Urinary bladder (tissue), 4 donors: ENCODE results near the gene GALNT17. TPM values are rescaled to one million over a fixed set of nuclear protein-coding genes. Genes with fewer than 3 reads are reported as not detected.

Source experiments
- DNase-seq: peaks from one replicate; pipeline ENCODE4 v3.0.0-alpha.2; 2015; ENCODE audit errors: extremely low spot score
- H3K27ac ChIP-seq: one replicate; pipeline ENCODE4 v1.5.1; 2013; ENCODE audit warnings: low read depth, mild to moderate bottlenecking, moderate library complexity
- H3K36me3 ChIP-seq: one replicate; pipeline ENCODE4 v1.6.1; 2013; ENCODE audit warnings: mild to moderate bottlenecking, moderate library complexity; ENCODE audit not compliant: insufficient read depth
- H3K4me1 ChIP-seq: one replicate; pipeline ENCODE4 v1.6.1; 2013; ENCODE audit warnings: mild to moderate bottlenecking, moderate library complexity; ENCODE audit not compliant: insufficient read depth
- H3K4me3 ChIP-seq: one replicate; pipeline ENCODE4 v1.5.1; 2013; ENCODE audit warnings: low read depth, low read length
- WGBS: extraction: QIAGEN DNeasy Blood & Tissue Kit; methylation state at CpG from one replicate; pipeline ENCODE4 v1.1.7; 2013; 5-methylcytosine and 5-hydroxymethylcytosine counted together
- polyA plus RNA-seq: library from polyadenylated mRNA; stranded (reverse); fragments of 200-250 nt; gene quantifications from one replicate; pipeline ENCODE4 v1.2.3, GENCODE V29; 2013
- total RNA-seq: library from RNA; depleted of rRNA; stranded (reverse); fragments of >200 nt; gene quantifications from one replicate; pipeline ENCODE4 v1.2.3, GENCODE V29; 2014
- donor health status: healthy with polysubstance abuse.
- donor health status: healthy.

The GALNT17 gene
- total and polyA plus RNA-seq, 2 donors, result 27.0 to 45.8 TPM

GRCh38 chr7:71497256-71497946 is 365.5 kb downstream of the GALNT17 start:
- Histone ChIP-seq H3K4me3 (no peak overlapping the region), H3K4me1 (no peaks in the 10 kb centered on the region), H3K27ac (no peak overlapping the region), H3K36me3 (no peaks in the 10 kb centered on the region)
- WGBS, result 47% methylated on average over 8 of the region's 8 CpGs
- no peak for DNase-seq

DNA sequence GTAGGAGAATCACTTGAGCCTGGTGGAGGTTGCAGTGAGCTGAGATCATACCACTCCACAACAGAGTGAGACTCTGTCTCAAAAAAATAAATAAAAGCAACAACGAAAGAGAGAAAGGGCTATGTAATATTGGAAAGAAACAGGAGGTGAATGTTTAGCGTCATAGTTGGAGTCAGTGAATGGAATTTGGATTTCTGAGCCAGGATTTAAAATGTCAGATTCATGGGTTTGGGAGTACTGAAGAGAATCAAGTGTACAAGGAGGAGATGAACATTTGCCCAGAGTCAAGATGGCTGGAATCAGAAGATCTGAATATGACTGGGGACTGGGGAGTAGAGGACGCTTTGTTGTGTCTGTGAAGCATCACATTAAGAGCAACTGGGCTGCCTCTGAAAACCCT is 366.4 kb downstream of the GALNT17 start:
- DNase-seq, result no peak
- H3K27ac ChIP-seq, result no peak overlapping the region
- H3K4me3 ChIP-seq, result no peak overlapping the region
- H3K36me3 ChIP-seq, result no peaks in the 10 kb centered on the region
- WGBS, result 40% methylated on average over 3 of the region's 3 CpGs
- no peaks in the 10 kb centered on the region for H3K4me1 ChIP-seq

DNA sequence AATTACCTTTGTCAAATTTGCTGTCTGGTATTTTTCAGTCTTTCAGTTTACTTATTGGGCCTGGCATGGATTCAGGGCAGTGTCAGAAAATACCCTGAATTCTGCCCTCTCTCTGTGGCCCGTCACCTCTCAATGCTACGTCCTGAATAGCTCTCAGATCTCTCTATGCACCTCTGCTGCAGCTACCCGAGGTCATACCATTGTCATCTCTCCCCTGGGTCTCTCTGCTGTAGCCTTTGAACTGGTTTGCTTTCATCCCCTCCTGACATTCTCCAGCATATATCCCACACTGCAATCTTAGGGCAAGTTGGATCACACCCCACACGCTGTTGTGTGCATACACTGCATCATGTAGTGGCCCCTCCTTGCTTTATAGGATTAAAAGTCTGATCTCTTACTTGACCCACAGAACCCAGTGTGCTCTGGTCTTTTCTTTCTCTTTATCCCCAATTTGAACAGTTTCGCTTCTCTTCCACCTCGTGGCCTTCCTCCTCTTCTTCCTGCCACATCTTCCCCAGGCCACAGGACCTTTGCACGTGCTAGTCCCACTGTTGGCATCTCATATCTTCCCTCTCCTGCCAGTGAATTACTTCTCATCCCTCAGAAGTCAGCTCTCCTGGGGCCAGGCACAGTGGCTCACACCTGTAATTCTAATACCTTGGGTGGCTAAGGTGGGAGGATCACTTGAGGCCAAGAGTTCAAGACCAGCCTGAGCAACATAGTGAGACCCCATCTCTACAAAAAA is 372.9 kb downstream of the GALNT17 start:
- 78% methylated on average over 7 of the region's 7 CpGs for WGBS
- no peak overlapping the region for H3K27ac ChIP-seq

GRCh38 chr7:71506822-71507221 is 374.9 kb downstream of the GALNT17 start:
- Histone ChIP-seq H3K27ac (no peak overlapping the region), H3K4me1 (no peaks in the 10 kb centered on the region)
- WGBS, result 94% methylated on average over 6 of the region's 6 CpGs

More for the DNA sequence above, 372.9 kb downstream of the GALNT17 start:
- DNase-seq, result no peak
- Histone ChIP-seq H3K4me1 (no peaks in the 10 kb centered on the region), H3K4me3 (no peak overlapping the region), H3K36me3 (no peaks in the 10 kb centered on the region)

GRCh38 chr7:71507680-71508602 is 376.0 kb downstream of the GALNT17 start:
- Histone ChIP-seq H3K27ac (no peak overlapping the region), H3K4me1 (no peaks in the 10 kb centered on the region), H3K4me3 (no peak overlapping the region), H3K36me3 (no peaks in the 10 kb centered on the region)
- no peak for DNase-seq
- 42% methylated on average over 14 of the region's 14 CpGs for WGBS

More at GRCh38 chr7:71506822-71507221, 374.9 kb downstream of the GALNT17 start:
- DNase-seq, result no peak
- Histone ChIP-seq H3K36me3 (no peaks in the 10 kb centered on the region), H3K4me3 (no peak overlapping the region)

DNA sequence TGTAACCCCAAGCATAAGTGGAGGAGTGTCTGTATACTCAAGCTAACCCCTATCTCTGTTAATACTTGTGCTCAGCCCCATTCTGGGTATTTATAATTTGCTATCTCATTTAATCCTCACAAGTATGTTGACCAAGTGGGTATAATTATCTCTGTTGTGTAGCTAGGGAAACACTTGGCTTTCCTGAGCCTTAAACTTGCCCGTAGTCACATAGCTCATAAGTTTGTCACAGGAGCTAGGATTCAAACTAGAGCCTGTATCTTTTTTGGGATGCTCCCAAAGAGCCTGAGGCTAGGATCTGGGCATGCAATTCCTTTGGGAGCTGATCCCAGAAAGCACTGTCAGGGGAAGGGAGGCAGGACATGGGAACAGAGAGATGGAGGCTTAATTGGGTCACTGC is 377.4 kb downstream of the GALNT17 start:
- Histone ChIP-seq H3K27ac (no peak overlapping the region), H3K4me1 (no peaks in the 10 kb centered on the region), H3K4me3 (no peak overlapping the region), H3K36me3 (no peaks in the 10 kb centered on the region)
- 37% methylated on average over 1 of the region's 1 CpG for WGBS
- no peak for DNase-seq

DNA sequence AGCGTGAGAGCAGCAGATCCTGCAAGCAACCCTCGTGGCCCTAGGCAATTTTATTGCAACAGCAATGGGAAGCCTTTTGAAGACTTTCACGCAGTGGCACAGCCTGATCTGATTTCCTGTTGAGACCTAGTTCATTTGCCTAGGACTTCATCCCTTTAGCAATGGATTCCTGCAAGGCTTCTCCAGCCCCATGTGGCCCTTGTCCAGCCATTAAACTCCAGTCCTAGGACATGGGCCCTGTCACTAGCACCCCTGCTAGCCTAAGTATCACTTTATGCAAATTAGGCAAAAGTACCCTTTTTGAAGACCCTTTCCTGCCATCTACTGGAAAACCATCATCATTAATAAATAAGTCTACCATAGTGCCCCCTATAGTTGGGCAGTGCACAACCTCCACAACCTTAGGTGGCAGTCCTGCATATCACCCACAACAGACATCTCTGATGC is 379.4 kb downstream of the GALNT17 start:
- no peak overlapping the region for H3K27ac ChIP-seq
- H3K36me3 ChIP-seq, result no peaks in the 10 kb centered on the region
- 75% methylated on average over 3 of the region's 3 CpGs for WGBS
- no peak for DNase-seq
- H3K4me3 ChIP-seq, result no peak overlapping the region
- no peaks in the 10 kb centered on the region for H3K4me1 ChIP-seq

GRCh38 chr7:71517940-71518699 is 386.2 kb downstream of the GALNT17 start:
- WGBS, result 76% methylated on average over 7 of the region's 7 CpGs
- Histone ChIP-seq H3K4me1 (no peaks in the 10 kb centered on the region), H3K4me3 (no peak overlapping the region), H3K36me3 (no peaks in the 10 kb centered on the region), H3K27ac (no peak overlapping the region)
- DNase-seq, result no peak

DNA sequence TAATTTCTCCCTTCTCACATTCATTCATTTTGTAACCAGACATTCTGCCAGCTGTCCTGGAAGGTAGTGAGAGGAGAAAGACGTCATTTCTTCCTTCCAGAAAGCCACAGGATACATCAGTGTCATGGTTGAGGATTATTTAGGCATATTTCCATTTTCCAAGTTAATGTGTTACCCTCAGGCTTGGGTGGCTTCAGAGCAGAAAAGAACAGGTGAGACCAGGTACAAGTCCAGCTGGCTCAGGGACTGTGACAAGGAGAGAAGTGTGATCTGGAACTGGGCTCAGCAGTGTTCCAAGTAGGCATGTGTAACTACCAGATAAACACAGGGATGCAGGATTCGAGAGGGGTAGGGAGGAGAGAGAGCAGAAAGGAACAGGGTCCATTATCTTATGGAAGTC is 386.9 kb downstream of the GALNT17 start:
- 88% methylated on average over 2 of the region's 2 CpGs for WGBS
- no peak overlapping the region for H3K27ac ChIP-seq
- no peaks in the 10 kb centered on the region for H3K36me3 ChIP-seq
- DNase-seq, result no peak
- H3K4me3 ChIP-seq, result no peak overlapping the region
- no peaks in the 10 kb centered on the region for H3K4me1 ChIP-seq

GRCh38 chr7:71521506-71521905 is 389.6 kb downstream of the GALNT17 start:
- no peak for DNase-seq
- 34% methylated on average over 5 of the region's 5 CpGs for WGBS

DNA sequence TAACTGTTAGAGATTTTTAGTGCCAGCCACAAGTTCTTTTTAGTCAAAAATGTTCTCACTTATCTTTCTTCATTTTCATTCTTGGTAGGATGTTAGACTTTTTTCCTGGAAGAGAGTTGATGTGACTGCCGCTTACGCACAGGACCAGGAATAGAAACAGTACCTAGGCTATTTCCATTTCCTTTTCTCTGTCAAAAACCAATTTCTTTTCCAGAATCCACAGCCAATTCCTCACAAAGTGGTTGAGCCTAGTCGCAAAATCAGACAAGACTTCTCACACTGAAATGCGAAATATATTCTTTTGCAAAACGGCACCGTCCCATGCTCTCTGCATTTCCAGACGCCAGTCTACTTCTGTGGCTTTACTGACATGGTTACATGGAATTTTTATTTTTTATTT is 394.2 kb downstream of the GALNT17 start:
- Histone ChIP-seq H3K36me3 (no peaks in the 10 kb centered on the region), H3K4me1 (no peaks in the 10 kb centered on the region), H3K27ac (no peak overlapping the region), H3K4me3 (no peak overlapping the region)
- 97% methylated on average over 7 of the region's 7 CpGs for WGBS
- DNase-seq, result no peak

More at GRCh38 chr7:71521506-71521905, 389.6 kb downstream of the GALNT17 start:
- Histone ChIP-seq H3K4me1 (no peaks in the 10 kb centered on the region), H3K4me3 (no peak overlapping the region), H3K27ac (no peak overlapping the region), H3K36me3 (no peaks in the 10 kb centered on the region)

DNA sequence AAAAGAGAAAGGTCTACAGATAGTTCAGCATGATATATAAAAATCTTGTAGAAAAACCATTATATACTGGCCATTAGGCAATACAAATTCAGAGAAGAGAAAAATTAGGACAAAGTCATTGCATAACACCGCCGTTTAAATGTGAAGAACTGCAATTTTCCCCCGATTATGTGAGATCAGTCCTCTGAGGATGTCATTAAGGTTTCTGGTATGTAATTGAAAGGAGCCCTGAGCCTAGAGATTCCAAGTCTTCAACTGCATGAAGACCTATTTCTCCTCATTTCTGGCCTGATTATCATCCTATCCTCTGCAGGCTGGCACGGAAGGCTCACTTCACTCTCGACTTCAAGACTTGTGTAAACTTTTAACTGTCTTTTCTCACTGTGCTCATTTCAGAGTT is 395.3 kb downstream of the GALNT17 start:
- Histone ChIP-seq H3K4me3 (no peak overlapping the region), H3K4me1 (no peaks in the 10 kb centered on the region), H3K27ac (no peak overlapping the region), H3K36me3 (no peaks in the 10 kb centered on the region)
- 78% methylated on average over 5 of the region's 5 CpGs for WGBS
- no peak for DNase-seq

- 90% methylated on average over 2 of the region's 2 CpGs for WGBS
Measured at GRCh38 chr7:71535616-71536015, 403.7 kb downstream of the GALNT17 start.

More at GRCh38 chr7:71535616-71536015, 403.7 kb downstream of the GALNT17 start:
- H3K4me1 ChIP-seq, result no peaks in the 10 kb centered on the region
- DNase-seq, result no peak
- no peak overlapping the region for H3K4me3 ChIP-seq
- H3K36me3 ChIP-seq, result no peaks in the 10 kb centered on the region
- H3K27ac ChIP-seq, result no peak overlapping the region
